Tibial nerve (tissue), 3 donors: ENCODE results near the gene PKP1.

Source experiments
- POLR2A ChIP-seq, 2 donors: fragments of 450-650 bp; IDR thresholded peaks; one replicate each; pipeline ENCODE4 v1.6.1; 2017; ENCODE audit warnings: antibody characterized with exemption in 2 of 2, mild to moderate bottlenecking in 2 of 2, moderate library complexity in 2 of 2
- TF ChIP-seq, protein P1 (sequence below), 5 experiments: fragments of 200-600 bp in 3 of 5; fragments of 450-650 bp in 2 of 5; sonication (generic) in 3 of 5; IDR thresholded peaks; one replicate each; pipeline ENCODE4 v1.5.1; 2016 to 2019; ENCODE audit warnings: antibody characterized with exemption in 5 of 5, mild to moderate bottlenecking in 3 of 5, moderate library complexity in 2 of 5

GRCh38 chr1:201286445-201286844 lies 3.1 kb downstream of the PKP1 start:
- TF ChIP-seq, protein P1, sequence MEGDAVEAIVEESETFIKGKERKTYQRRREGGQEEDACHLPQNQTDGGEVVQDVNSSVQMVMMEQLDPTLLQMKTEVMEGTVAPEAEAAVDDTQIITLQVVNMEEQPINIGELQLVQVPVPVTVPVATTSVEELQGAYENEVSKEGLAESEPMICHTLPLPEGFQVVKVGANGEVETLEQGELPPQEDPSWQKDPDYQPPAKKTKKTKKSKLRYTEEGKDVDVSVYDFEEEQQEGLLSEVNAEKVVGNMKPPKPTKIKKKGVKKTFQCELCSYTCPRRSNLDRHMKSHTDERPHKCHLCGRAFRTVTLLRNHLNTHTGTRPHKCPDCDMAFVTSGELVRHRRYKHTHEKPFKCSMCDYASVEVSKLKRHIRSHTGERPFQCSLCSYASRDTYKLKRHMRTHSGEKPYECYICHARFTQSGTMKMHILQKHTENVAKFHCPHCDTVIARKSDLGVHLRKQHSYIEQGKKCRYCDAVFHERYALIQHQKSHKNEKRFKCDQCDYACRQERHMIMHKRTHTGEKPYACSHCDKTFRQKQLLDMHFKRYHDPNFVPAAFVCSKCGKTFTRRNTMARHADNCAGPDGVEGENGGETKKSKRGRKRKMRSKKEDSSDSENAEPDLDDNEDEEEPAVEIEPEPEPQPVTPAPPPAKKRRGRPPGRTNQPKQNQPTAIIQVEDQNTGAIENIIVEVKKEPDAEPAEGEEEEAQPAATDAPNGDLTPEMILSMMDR (IDR thresholded peaks at IDR 0.05), result no peak
- no peak for TF ChIP-seq POLR2A (IDR thresholded peaks at IDR 0.05)
